Neuronal stem cell (in vitro differentiated cells): ENCODE data around the gene PLXDC1.
A peak's percentile ranks its signal among the peaks of the same experiment; 100 is the strongest.

Experiments used
- DNase-seq: peaks from one replicate; pipeline ENCODE4 v3.0.0-alpha.2; 2013; ENCODE audit warnings: low spot score
- H2AFZ ChIP-seq: one replicate; pipeline ENCODE4 v1.6.1; 2013; ENCODE audit warnings: mild to moderate bottlenecking, low read length, inconsistent platforms
- H2AK5ac ChIP-seq: 2 replicates; pipeline ENCODE4 v1.6.1; 2013; ENCODE audit warnings: low read depth, mild to moderate bottlenecking, inconsistent platforms, low read length, moderate library complexity, mixed read lengths
- H2BK120ac ChIP-seq: 2 replicates; pipeline ENCODE4 v1.6.1; 2013; ENCODE audit warnings: low read depth, mild to moderate bottlenecking, inconsistent platforms, low read length, moderate library complexity, mixed read lengths
- H2BK12ac ChIP-seq: one replicate; pipeline ENCODE4 v1.6.1; 2013; ENCODE audit warnings: low read length, inconsistent platforms
- H2BK15ac ChIP-seq: 2 replicates; pipeline ENCODE4 v1.6.1; 2013; ENCODE audit warnings: mild to moderate bottlenecking, low read length, inconsistent platforms, mixed read lengths
- H2BK5ac ChIP-seq: one replicate; pipeline ENCODE4 v1.6.1; 2013; ENCODE audit warnings: inconsistent platforms, mild to moderate bottlenecking, low read length, moderate library complexity
- H3K14ac ChIP-seq: one replicate; pipeline ENCODE4 v1.6.1; 2013; ENCODE audit warnings: low read length, inconsistent platforms
- H3K18ac ChIP-seq: 2 replicates; pipeline ENCODE4 v1.6.1; 2013; ENCODE audit warnings: low read length, inconsistent platforms
- H3K23ac ChIP-seq: 2 replicates; pipeline ENCODE4 v1.6.1; 2013; ENCODE audit warnings: low read depth, mild to moderate bottlenecking, mixed read lengths, low read length, inconsistent platforms; ENCODE audit not compliant: poor library complexity
- H3K27ac ChIP-seq: replicated peaks from 3 replicates; pipeline ENCODE4 v1.5.1; 2013; ENCODE audit warnings: low read length, inconsistent platforms
- H3K27me3 ChIP-seq, 3 experiments: 2 replicates each; pipeline ENCODE4 v1.6.1; 2013; ENCODE audit warnings: low read length in 3 of 3, mild to moderate bottlenecking in 2 of 3, inconsistent platforms in 1 of 3, low read depth in 1 of 3, mixed read lengths in 1 of 3, moderate library complexity in 1 of 3; ENCODE audit not compliant: control insufficient read depth in 3 of 3, insufficient read depth in 3 of 3
- H3K36me3 ChIP-seq, 2 donors: replicated peaks in 1 of 2; 2 replicates each; pipeline ENCODE4 v1.6.1; 2013; ENCODE audit warnings: low read length in 2 of 2; ENCODE audit not compliant: control insufficient read depth in 2 of 2, insufficient read depth in 2 of 2
- H3K4ac ChIP-seq: 2 replicates; pipeline ENCODE4 v1.6.1; 2013; ENCODE audit warnings: inconsistent platforms, mild to moderate bottlenecking, low read length, moderate library complexity
- H3K4me1 ChIP-seq, 2 donors: 1 replicate in 1 of 2; 2 replicates in 1 of 2; pipeline ENCODE4 v1.6.1; 2013; ENCODE audit warnings: low read length in 2 of 2, low read depth in 1 of 2; ENCODE audit not compliant: control insufficient read depth in 2 of 2, insufficient read depth in 1 of 2
- H3K4me2 ChIP-seq: one replicate; pipeline ENCODE4 v1.6.1; 2013; ENCODE audit warnings: mild to moderate bottlenecking, low read length, inconsistent platforms; ENCODE audit not compliant: insufficient read depth, poor library complexity, severe bottlenecking
- H3K4me3 ChIP-seq, 2 donors: 2 replicates each; pipeline ENCODE4 v1.5.1; 2013; ENCODE audit warnings: low read length in 2 of 2, mild to moderate bottlenecking in 2 of 2, inconsistent platforms in 1 of 2, moderate library complexity in 1 of 2
- H3K79me1 ChIP-seq: one replicate; pipeline ENCODE4 v1.6.1; 2013; ENCODE audit warnings: low read depth, mild to moderate bottlenecking, inconsistent platforms, low read length, moderate library complexity
- H3K9ac ChIP-seq: one replicate; pipeline ENCODE4 v1.6.1; 2013; ENCODE audit warnings: mild to moderate bottlenecking, low read depth, low read length, inconsistent platforms; ENCODE audit not compliant: poor library complexity
- H3K9me3 ChIP-seq, 2 donors: replicated peaks in 1 of 2; 2 replicates each; pipeline versions ENCODE3 to v1.6.1; 2013; ENCODE audit warnings: low read length in 2 of 2, mild to moderate bottlenecking in 2 of 2, inconsistent platforms in 1 of 2, low read depth in 1 of 2, mixed read lengths in 1 of 2, moderate library complexity in 1 of 2; ENCODE audit not compliant: control insufficient read depth in 2 of 2, insufficient read depth in 1 of 2
- H4K8ac ChIP-seq: one replicate; pipeline ENCODE4 v1.6.1; 2013; ENCODE audit warnings: low read depth, mild to moderate bottlenecking, inconsistent platforms, low read length, moderate library complexity
- H4K91ac ChIP-seq: one replicate; pipeline ENCODE4 v1.6.1; 2013; ENCODE audit warnings: low read length, low read depth, mild to moderate bottlenecking, inconsistent platforms; ENCODE audit not compliant: poor library complexity
- WGBS, 2 donors: extraction: QIAGEN DNeasy Blood & Tissue Kit; methylation state at CpG; one replicate each; pipeline ENCODE4 v1.1.7; 2013; ENCODE audit warnings: missing lambda C conversion rate in 2 of 2, mixed read lengths in 1 of 2; ENCODE audit not compliant: insufficient read length in 2 of 2, insufficient replicate concordance in 1 of 2; ENCODE audit errors: extremely low coverage in 2 of 2; 5-methylcytosine and 5-hydroxymethylcytosine counted together

PLXDC1 gene

GRCh38 chr17:39156491-39156890 lies 5.1 kb upstream of the PLXDC1 start:
- Histone ChIP-seq H2BK15ac (no peak overlapping the region), H2AK5ac (no peak overlapping the region), H2BK5ac (no peak overlapping the region), H4K8ac (no peak overlapping the region), H3K18ac (no peak overlapping the region), H3K4ac (no peak overlapping the region), H2AFZ (no peak overlapping the region), H3K9ac (no peak overlapping the region), H3K4me2 (no peak overlapping the region), H3K27me3 (peaks cover 0 to 10% (median 5%) of the 10 kb centered on the region in 3 experiments), H3K36me3 (no peaks in the 10 kb centered on the region), H3K23ac (no peak overlapping the region), H3K79me1 (no peaks in the 10 kb centered on the region), H2BK12ac (no peak overlapping the region), H4K91ac (no peak overlapping the region), H3K27ac (no peak overlapping the region), H3K4me3 (no peak overlapping the region), H3K9me3 (no peaks in the 10 kb centered on the region), H3K4me1 (peaks cover 6 to 8% of the 10 kb centered on the region in 2 donors), H3K14ac (no peak overlapping the region), H2BK120ac (no peak overlapping the region)
- no peak for DNase-seq
- WGBS, 2 donors, result no CpG with 5 or more reads among the region's 7 CpGs

DNA sequence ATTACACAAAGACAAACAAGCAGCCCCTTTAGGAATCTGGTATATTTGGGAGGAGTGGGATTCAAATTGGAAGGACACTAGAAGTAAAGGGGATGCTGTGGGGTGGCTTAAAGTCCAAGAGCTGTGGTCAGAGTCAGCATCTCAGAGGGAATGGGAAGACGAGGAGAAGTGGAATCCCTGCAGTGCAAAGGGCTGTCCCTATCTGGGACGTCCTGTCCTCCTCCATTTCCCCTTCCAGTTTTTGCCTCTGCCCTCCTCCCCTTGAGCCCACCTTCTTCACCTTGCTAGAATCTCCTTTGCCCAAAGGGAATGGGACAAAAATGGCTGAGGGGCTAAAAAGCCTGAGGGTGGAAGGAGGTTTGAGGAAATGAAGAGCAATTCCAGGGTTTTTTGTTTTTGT lies 4.2 kb upstream of the PLXDC1 start:
- WGBS, 2 donors, result no CpG with 5 or more reads among the region's 2 CpGs
- Histone ChIP-seq H3K23ac (no peak overlapping the region), H3K18ac (no peak overlapping the region), H3K14ac (no peak overlapping the region), H4K91ac (no peak overlapping the region), H3K9me3 (no peaks in the 10 kb centered on the region), H3K9ac (no peak overlapping the region), H3K4me1 (peaks cover 8 to 10% of the 10 kb centered on the region in 2 donors), H3K27me3 (peaks cover 7 to 17% (median 10%) of the 10 kb centered on the region in 3 experiments), H3K27ac (no peak overlapping the region), H4K8ac (no peak overlapping the region), H2BK15ac (no peak overlapping the region), H2AFZ (no peak overlapping the region), H3K4ac (no peak overlapping the region), H3K4me2 (peak overlapping the region; percentile 0), H3K36me3 (no peaks in the 10 kb centered on the region), H2BK120ac (no peak overlapping the region), H2BK5ac (no peak overlapping the region), H3K4me3 (no peak overlapping the region), H2BK12ac (no peak overlapping the region), H3K79me1 (peaks cover 2% of the 10 kb centered on the region), H2AK5ac (no peak overlapping the region)
- no peak for DNase-seq

- Histone ChIP-seq H3K36me3 (no peaks in the 10 kb centered on the region), H4K91ac (no peak overlapping the region), H2BK120ac (no peak overlapping the region), H2BK5ac (no peak overlapping the region), H3K79me1 (peaks cover 2% of the 10 kb centered on the region), H3K14ac (no peak overlapping the region), H3K4ac (no peak overlapping the region), H2BK12ac (no peak overlapping the region), H3K9me3 (no peaks in the 10 kb centered on the region), H3K27me3 (peaks cover 11 to 31% (median 30%) of the 10 kb centered on the region in 3 experiments), H3K4me1 (peaks cover 8 to 12% of the 10 kb centered on the region in 2 donors), H3K23ac (no peak overlapping the region), H3K27ac (peak overlapping the region; percentile 62), H4K8ac (no peak overlapping the region), H3K4me2 (peak overlapping the region; percentile 97), H3K18ac (no peak overlapping the region), H2BK15ac (no peak overlapping the region), H3K9ac (no peak overlapping the region), H3K4me3 (peak overlapping the region; percentile 85 to 97), H2AK5ac (no peak overlapping the region), H2AFZ (peak overlapping the region; percentile 91)
- peak; percentile 90 for DNase-seq
- no CpG with 5 or more reads among the region's 16 CpGs for WGBS, 2 donors
Measured at GRCh38 chr17:39153599-39154051, 2.2 kb upstream of the PLXDC1 start.

- Histone ChIP-seq H3K36me3 (no peaks in the 10 kb centered on the region), H3K4me3 (peak overlapping the region; percentile 78 to 85), H3K9me3 (no peaks in the 10 kb centered on the region), H3K4me1 (peaks cover 8 to 12% of the 10 kb centered on the region in 2 donors), H3K18ac (peak overlapping the region; percentile 87), H3K27me3 (peaks cover 11 to 31% (median 31%) of the 10 kb centered on the region in 3 experiments), H4K8ac (no peak overlapping the region), H2BK5ac (no peak overlapping the region), H2BK120ac (no peak overlapping the region), H4K91ac (no peak overlapping the region), H3K4me2 (peak overlapping the region; percentile 97), H2BK12ac (no peak overlapping the region), H2AFZ (peak overlapping the region; percentile 70), H3K4ac (no peak overlapping the region), H3K9ac (peak overlapping the region; percentile 72), H3K27ac (no peak overlapping the region), H2BK15ac (peak overlapping the region; percentile 59), H2AK5ac (no peak overlapping the region), H3K23ac (no peak overlapping the region), H3K79me1 (peaks cover 2% of the 10 kb centered on the region), H3K14ac (no peak overlapping the region)
- WGBS, 2 donors, result no CpG with 5 or more reads among the region's 25 CpGs
- peak; percentile 37 for DNase-seq
Measured at GRCh38 chr17:39151943-39152818, 744 bp upstream of the PLXDC1 start.
